SK-N-SH (cell line): Measurements from ENCODE around the gene HOTAIR. TPM values are rescaled to one million over a fixed set of nuclear protein-coding genes. Genes with fewer than 3 reads are reported as not detected.

Source experiments
- CTCF ChIA-PET: fragments of 300-600, 350-600 bp; formaldehyde crosslinking; extraction: SDS; loops from one replicate; lab custom pipeline; 2021; lab: Yijun Ruan, JAX
- POLR2A ChIA-PET: fragments of 350-600 bp; sonication (Branson Sonifier 250); formaldehyde crosslinking; extraction: SDS; loops from one replicate; lab custom pipeline; 2020; ENCODE audit warnings: antibody characterized with exemption, inconsistent platforms; lab: Yijun Ruan, JAX
- DNase-seq: peaks from one replicate; pipeline ENCODE4 v3.0.0; 2012
- H2AFZ ChIP-seq: fragments of 200-600 bp; sonication (generic); 2 replicates; pipeline ENCODE4 v1.8.1; 2016; ENCODE audit warnings: antibody characterized with exemption, mild to moderate bottlenecking, low read depth
- H3F3A ChIP-seq: fragments of 200-600 bp; sonication (generic); replicated peaks from 2 replicates; pipeline ENCODE3; 2016; ENCODE audit warnings: antibody characterized with exemption, mild to moderate bottlenecking; ENCODE audit not compliant: insufficient read depth
- H3K27ac ChIP-seq, 2 experiments: fragments of 200-500 bp in 1 of 2; fragments of 200-600 bp in 1 of 2; sonication (Bioruptor generic) in 1 of 2; sonication (generic), shearing (Covaris generic) in 1 of 2; 2 replicates each; pipeline versions ENCODE4 v1.5.1 to v1.6.1; 2014 to 2016; ENCODE audit warnings: low read depth in 2 of 2, inconsistent platforms in 1 of 2, low read length in 1 of 2, mild to moderate bottlenecking in 1 of 2, mixed read lengths in 1 of 2
- H3K27me3 ChIP-seq: fragments of 200-600 bp; sonication (generic), shearing (Covaris generic); 2 replicates; pipeline ENCODE4 v1.6.1; 2016; ENCODE audit warnings: mixed run types; ENCODE audit not compliant: insufficient read depth
- H3K36me3 ChIP-seq, 2 experiments: fragments of 200-500 bp in 1 of 2; fragments of 200-600 bp in 1 of 2; sonication (Bioruptor generic) in 1 of 2; sonication (generic) in 1 of 2; replicated peaks in 1 of 2; 2 replicates each; pipeline versions ENCODE3 to v1.5.1; 2014 to 2016; ENCODE audit warnings: low read length in 1 of 2, mild to moderate bottlenecking in 1 of 2; ENCODE audit not compliant: insufficient read depth in 2 of 2, control insufficient read depth in 1 of 2
- H3K4me1 ChIP-seq, 2 experiments: fragments of 200-500 bp in 1 of 2; fragments of 200-600 bp in 1 of 2; sonication (Bioruptor generic) in 1 of 2; sonication (generic), shearing (Covaris generic) in 1 of 2; 2 replicates each; pipeline versions ENCODE4 v1.5.1 to v1.6.1; 2014 to 2016; ENCODE audit warnings: low read depth in 1 of 2, low read length in 1 of 2, mixed run types in 1 of 2; ENCODE audit not compliant: insufficient read depth in 2 of 2, control insufficient read depth in 1 of 2
- H3K4me2 ChIP-seq: fragments of 200-600 bp; sonication (generic), shearing (Covaris generic); 2 replicates; pipeline ENCODE4 v1.6.1; 2017; ENCODE audit warnings: mixed run types
- H3K4me3 ChIP-seq, 2 experiments: fragments of 200-500 bp in 1 of 2; fragments of 200-600 bp in 1 of 2; sonication (Bioruptor generic) in 1 of 2; sonication (generic), shearing (Covaris generic) in 1 of 2; 2 replicates each; pipeline versions ENCODE4 v1.5.1 to v1.8.1; 2014 to 2016; ENCODE audit warnings: low read depth in 2 of 2, inconsistent platforms in 1 of 2, low read length in 1 of 2, mild to moderate bottlenecking in 1 of 2, mixed read lengths in 1 of 2, moderate library complexity in 1 of 2
- H3K79me2 ChIP-seq: fragments of 200-600 bp; sonication (generic); 2 replicates; pipeline ENCODE4 v1.8.1; 2017; ENCODE audit warnings: mild to moderate bottlenecking; ENCODE audit not compliant: insufficient read depth
- H3K9ac ChIP-seq: fragments of 200-600 bp; sonication (generic); 2 replicates; pipeline ENCODE4 v1.6.1; 2017; ENCODE audit warnings: mixed run types
- H3K9me2 ChIP-seq: fragments of 200-600 bp; sonication (generic); 2 replicates; pipeline ENCODE4 v1.6.1; 2017; ENCODE audit warnings: mixed run types
- H3K9me3 ChIP-seq: fragments of 200-600 bp; sonication (generic); 2 replicates; pipeline ENCODE4 v1.6.1; 2017; ENCODE audit warnings: mixed run types, mild to moderate bottlenecking, moderate library complexity
- H4K20me1 ChIP-seq: fragments of 200-600 bp; sonication (generic); 2 replicates; pipeline ENCODE4 v1.6.1; 2017; ENCODE audit warnings: mild to moderate bottlenecking, mixed run types; ENCODE audit not compliant: insufficient read depth
- ELF1 ChIP-seq: IDR thresholded peaks from 2 replicates; pipeline ENCODE4 v1.4.0; 2012
- EZH2phosphoT487 ChIP-seq: fragments of 200-600 bp; sonication (generic); IDR thresholded peaks from 2 replicates; pipeline ENCODE4 v1.6.1; 2017; ENCODE audit warnings: low read depth, mixed run types, mild to moderate bottlenecking, antibody characterized with exemption, moderate library complexity, borderline replicate concordance
- FOXM1 ChIP-seq: IDR thresholded peaks from 2 replicates; pipeline ENCODE4 v1.4.0; 2012; ENCODE audit warnings: low read depth, mild to moderate bottlenecking
- GATA2 ChIP-seq: sonication (generic); formaldehyde crosslinking; IDR thresholded peaks from 2 replicates; pipeline ENCODE4 v1.5.0; 2020; ENCODE audit warnings: mild to moderate bottlenecking, missing genetic modification reagents
- IRF3 ChIP-seq: fragments of 150-350 bp; IDR thresholded peaks from 2 replicates; pipeline ENCODE4 v1.6.1; 2016; ENCODE audit warnings: mild to moderate bottlenecking, low read depth, low read length
- MAX ChIP-seq: IDR thresholded peaks from 2 replicates; pipeline ENCODE4 v1.4.0; 2012; ENCODE audit warnings: low read depth
- MEF2A ChIP-seq: IDR thresholded peaks from 2 replicates; pipeline ENCODE4 v1.4.0; 2012; ENCODE audit warnings: low read depth, borderline replicate concordance
- MXI1 ChIP-seq: IDR thresholded peaks from 2 replicates; pipeline ENCODE4 v1.6.1; 2012; ENCODE audit warnings: mild to moderate bottlenecking, low read depth, low read length, improper control_type of control experiment
- NFIC ChIP-seq: IDR thresholded peaks from 2 replicates; pipeline ENCODE4 v1.4.0; 2012; ENCODE audit warnings: borderline replicate concordance
- PBX3 ChIP-seq: IDR thresholded peaks from 2 replicates; pipeline ENCODE4; 2012
- POLR2AphosphoS5 ChIP-seq: IDR thresholded peaks from 2 replicates; pipeline ENCODE4 v1.6.1; 2012; ENCODE audit warnings: low read depth, low read length
- RAD21 ChIP-seq: IDR thresholded peaks from 2 replicates; pipeline ENCODE4 v1.6.1; 2012; ENCODE audit warnings: mild to moderate bottlenecking, low read length
- REST ChIP-seq: IDR thresholded peaks from 2 replicates; pipeline ENCODE4 v1.6.1; 2012; ENCODE audit warnings: mild to moderate bottlenecking, low read depth, low read length, moderate library complexity
- RFX5 ChIP-seq: IDR thresholded peaks from 2 replicates; pipeline ENCODE4 v1.6.1; 2012; ENCODE audit warnings: mild to moderate bottlenecking, improper control_type of control experiment, low read length
- RXRA ChIP-seq: IDR thresholded peaks from 2 replicates; pipeline ENCODE4 v1.4.0; 2012; ENCODE audit warnings: low read depth, mild to moderate bottlenecking, borderline replicate concordance
- SIN3A ChIP-seq: IDR thresholded peaks from 2 replicates; pipeline ENCODE4 v1.6.1; 2012; ENCODE audit warnings: low read depth, mild to moderate bottlenecking, low read length, moderate library complexity, borderline replicate concordance
- TAF1 ChIP-seq: IDR thresholded peaks from 2 replicates; pipeline ENCODE4 v1.6.1; 2012; ENCODE audit warnings: low read depth, mild to moderate bottlenecking, low read length, moderate library complexity, borderline replicate concordance
- TCF12 ChIP-seq: IDR thresholded peaks from 2 replicates; pipeline ENCODE4 v1.4.0; 2012
- USF1 ChIP-seq: IDR thresholded peaks from 2 replicates; pipeline ENCODE4 v1.4.0; 2012; ENCODE audit warnings: low read depth, borderline replicate concordance
- USF2 ChIP-seq: fragments of 150-350 bp; IDR thresholded peaks from 2 replicates; pipeline ENCODE4 v1.6.1; 2017; ENCODE audit warnings: antibody characterized with exemption, low read length, low read depth, borderline replicate concordance
- WGBS: methylation state at CpG from one replicate; pipeline ENCODE4 v1.1.6; 2017; ENCODE audit warnings: low lambda C conversion rate; 5-methylcytosine and 5-hydroxymethylcytosine counted together
- polyA plus RNA-seq, 3 experiments: library from polyadenylated mRNA; depleted of rRNA; stranded (reverse); fragments of >200 nt; gene quantifications; 2 replicates each; pipeline ENCODE4 v1.2.3, GENCODE V29; 2012

Gene HOTAIR
- polyA plus RNA-seq, 1 of the 3 experiments (the other 2 are of a cell fraction), result not detected

GRCh38 chr12:53941750-53942149, 33.0 kb downstream of the HOTAIR start:
- H4K20me1 ChIP-seq, result no peaks in the 10 kb centered on the region
- TF ChIP-seq MEF2A (no peak), USF1 (no peak), IRF3 (no peak), NFIC (no peak), RXRA (no peak), MXI1 (no peak), ELF1 (no peak), PBX3 (no peak), RAD21 (no peak), MAX (no peak), GATA2 (CRISPR knock-in tag) (no peak), POLR2AphosphoS5 (no peak), REST (no peak), RFX5 (no peak), USF2 (no peak), SIN3A (no peak), FOXM1 (no peak), EZH2phosphoT487 (no peak), TCF12 (no peak), TAF1 (no peak)
- no peak overlapping the region for H3K4me3 ChIP-seq
- no peaks in the 10 kb centered on the region for H3K9me2 ChIP-seq
- H3K4me1 ChIP-seq, result no peaks in the 10 kb centered on the region; a peak in 1 of 4 replicates
- POLR2A ChIA-PET, result no interaction called here
- H3K4me2 ChIP-seq, result no peak overlapping the region
- H3K27ac ChIP-seq, result no peak overlapping the region
- no peaks in the 10 kb centered on the region for H3K9me3 ChIP-seq
- no peaks in the 10 kb centered on the region for H3K36me3 ChIP-seq
- H2AFZ ChIP-seq, result no peak overlapping the region
- peaks cover 98% of the 10 kb centered on the region for H3K27me3 ChIP-seq
- WGBS, result 18% methylated on average over 5 of the region's 5 CpGs
- H3K79me2 ChIP-seq, result no peaks in the 10 kb centered on the region
- CTCF ChIA-PET, result interaction anchor here (0.8 to 4.9 kb wide), 4 partner anchors 12 to 195 kb away, joined by 3 to 16 read pairs (median 5); no protein-coding TSS in a partner anchor
- DNase-seq, result no peak
- no peaks in the 10 kb centered on the region for H3F3A ChIP-seq
- no peak overlapping the region for H3K9ac ChIP-seq
